Stimulated activated CD8-positive, alpha-beta memory T cell treated with anti-CD3 and anti-CD28 coated beads, Interleukin-4, amount 100 ng/mL, for 24 hours (primary cell): Measurements from ENCODE around the gene RAMP1.

ENCODE experiments used
- DNase-seq: peaks from one replicate; pipeline ENCODE4 v3.0.0-alpha.2; 2020; ENCODE audit warnings: low read depth

Gene RAMP1

DNA sequence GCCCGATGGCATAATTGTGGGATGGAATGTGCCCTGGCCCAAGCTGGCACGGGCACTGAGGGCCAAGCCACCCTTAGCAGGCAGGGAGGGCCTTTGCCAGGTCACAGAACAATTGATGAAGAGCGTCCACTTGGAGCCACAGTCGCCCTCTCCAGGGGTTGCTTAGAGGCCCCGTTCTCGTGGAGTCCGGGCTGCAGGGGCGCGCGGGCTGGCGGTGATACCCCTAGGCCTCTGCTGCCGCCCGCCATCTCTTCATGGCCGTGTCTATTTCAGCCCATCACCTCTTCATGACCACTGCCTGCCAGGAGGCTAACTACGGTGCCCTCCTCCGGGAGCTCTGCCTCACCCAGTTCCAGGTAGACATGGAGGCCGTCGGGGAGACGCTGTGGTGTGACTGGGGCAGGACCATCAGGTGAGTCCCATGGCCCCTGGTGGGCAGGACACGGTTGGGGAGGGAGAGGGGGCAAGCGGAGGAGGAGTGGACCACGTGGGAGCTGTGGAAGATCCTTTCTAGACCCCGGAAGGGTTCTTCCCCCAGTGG is 17.6 kb downstream of the RAMP1 start:
- no peak for DNase-seq

- DNase-seq = no peak
These were observed 18.3 kb downstream of the RAMP1 start for GRCh38 chr2:237877576-237878307.

GRCh38 chr2:237878321-237879057 is 19.1 kb downstream of the RAMP1 start:
- DNase-seq = no peak

- DNase-seq = no peak
These were observed 19.6 kb downstream of the RAMP1 start for GRCh38 chr2:237879058-237879430.

- DNase-seq = no peak
These were observed 20.7 kb downstream of the RAMP1 start for GRCh38 chr2:237879991-237880560.

DNA sequence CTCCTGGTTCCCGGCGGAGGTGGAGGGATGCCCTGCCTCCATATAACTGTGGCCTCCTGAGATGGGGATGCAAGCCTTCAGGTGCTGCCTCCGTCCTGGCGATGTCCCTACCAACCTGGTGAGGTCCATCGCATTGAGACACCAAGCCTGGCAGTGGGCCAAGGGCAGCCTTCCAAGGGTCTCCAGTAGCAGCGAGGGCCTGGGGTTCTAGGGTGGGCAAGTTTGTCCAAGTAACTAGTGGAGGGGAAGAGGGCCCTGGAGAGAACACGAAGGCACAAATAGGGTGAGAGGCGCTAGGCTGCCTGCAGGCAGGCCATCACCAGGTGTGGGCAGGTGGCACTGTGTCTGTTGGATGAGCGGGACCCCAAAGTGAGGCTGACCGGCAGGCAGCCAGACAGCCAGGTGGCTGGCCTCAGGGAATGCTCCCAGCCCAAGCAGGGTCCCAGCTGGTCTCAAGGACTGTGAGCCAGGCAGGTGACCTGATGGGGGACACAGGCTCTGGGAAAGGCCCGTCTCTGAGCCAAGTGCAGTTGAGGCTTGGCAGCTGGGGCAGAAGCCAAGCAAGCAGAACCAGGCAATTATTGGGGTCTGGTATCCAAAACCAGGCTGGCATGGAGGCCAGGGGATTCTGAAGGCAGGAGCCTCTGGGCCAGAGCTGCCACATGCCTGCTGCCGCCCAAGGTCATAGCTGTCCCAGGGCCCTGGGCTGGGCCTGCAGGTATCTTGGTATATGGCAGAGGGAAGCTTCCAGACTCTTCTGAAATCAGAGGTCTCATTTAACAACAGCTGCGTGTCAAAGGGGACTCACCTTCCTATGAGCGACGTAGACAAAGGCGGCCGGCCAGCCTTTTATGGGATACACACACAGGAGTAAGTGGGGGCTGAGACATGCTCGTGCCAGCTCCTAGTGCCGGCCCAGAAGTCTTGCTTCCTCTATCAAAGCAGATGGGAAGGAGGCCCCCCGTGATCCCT is 23.4 kb downstream of the RAMP1 start:
- no peak for DNase-seq

GRCh38 chr2:237883951-237884446 is 24.6 kb downstream of the RAMP1 start:
- DNase-seq = no peak

GRCh38 chr2:237884681-237885080 is 25.3 kb downstream of the RAMP1 start:
- no peak for DNase-seq

DNA sequence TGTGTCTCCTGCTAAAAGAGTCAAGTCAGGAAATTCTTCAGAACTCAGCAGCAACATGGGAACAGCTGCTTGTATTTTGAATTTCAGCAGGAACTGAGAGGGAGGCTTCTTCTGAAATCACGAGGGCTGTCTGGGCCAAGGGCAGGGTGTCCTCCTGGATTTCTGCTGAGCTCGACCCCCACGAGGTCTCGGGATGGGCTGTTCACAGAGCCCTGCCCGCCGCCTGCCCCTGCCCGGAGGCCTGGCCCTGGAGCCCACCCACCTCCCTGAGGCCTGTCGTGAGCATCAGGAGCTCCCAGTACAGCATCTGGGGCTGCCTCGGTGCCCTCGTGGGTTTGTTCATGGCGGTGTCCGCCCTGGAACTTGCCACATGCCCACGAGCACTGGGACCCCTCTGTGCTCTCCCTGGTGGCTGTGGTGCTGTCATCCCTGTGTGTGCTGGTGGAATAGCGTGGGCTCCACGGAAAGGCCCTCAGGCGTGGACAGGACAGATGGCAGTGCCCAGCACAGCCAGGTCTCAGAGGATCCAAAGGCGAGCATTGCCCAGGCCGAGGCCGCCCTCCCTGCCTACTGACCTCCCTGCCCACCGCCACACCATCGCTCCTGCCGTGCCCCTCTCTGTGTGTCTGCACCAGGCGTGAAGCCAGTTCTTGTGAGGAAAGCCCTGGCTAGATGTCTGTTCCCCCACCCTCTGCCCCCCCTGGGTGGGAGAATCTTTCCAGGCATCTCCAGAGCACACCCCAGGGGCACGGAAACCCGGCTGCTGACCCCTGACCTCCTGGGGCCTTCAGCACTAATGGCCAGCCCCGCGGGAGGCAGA is 25.9 kb downstream of the RAMP1 start:
- no peak for DNase-seq

DNA sequence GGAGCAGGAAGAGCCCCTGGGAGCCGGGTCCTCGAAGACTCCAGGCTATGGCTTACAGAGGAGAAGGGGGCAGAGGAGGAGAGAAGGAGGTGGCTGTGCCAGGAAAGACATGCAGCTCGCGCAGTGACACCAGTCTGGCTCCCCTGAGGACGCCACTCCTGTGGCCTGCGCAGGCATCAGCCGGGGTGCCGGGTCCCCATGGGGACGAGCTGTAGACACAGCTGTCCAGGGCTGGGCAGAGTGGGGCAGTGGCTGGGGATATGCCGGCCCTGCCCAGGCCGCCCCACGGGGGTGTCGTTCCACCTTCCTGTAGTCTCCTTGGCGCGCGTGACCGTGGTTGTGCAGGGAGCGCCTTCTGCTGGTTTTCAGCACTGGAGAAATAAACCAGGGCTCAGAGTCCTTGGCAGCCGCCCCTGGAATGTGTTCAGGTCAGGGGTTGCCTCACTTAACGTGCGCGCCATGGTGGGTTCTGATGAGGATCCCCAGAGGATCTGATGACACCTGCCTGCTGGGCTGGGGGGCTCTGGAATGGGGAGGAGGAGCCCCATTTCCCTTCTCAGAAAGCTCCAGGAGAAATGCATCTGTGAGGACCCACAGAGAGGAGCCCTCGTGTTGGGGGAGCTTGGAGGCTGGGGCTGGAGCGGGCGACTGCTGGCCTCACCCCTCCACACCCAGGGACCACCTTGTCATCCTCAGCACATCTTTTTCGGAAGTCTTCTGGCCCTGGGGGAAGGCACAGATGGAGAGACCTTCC is 26.7 kb downstream of the RAMP1 start:
- DNase-seq = no peak

DNA sequence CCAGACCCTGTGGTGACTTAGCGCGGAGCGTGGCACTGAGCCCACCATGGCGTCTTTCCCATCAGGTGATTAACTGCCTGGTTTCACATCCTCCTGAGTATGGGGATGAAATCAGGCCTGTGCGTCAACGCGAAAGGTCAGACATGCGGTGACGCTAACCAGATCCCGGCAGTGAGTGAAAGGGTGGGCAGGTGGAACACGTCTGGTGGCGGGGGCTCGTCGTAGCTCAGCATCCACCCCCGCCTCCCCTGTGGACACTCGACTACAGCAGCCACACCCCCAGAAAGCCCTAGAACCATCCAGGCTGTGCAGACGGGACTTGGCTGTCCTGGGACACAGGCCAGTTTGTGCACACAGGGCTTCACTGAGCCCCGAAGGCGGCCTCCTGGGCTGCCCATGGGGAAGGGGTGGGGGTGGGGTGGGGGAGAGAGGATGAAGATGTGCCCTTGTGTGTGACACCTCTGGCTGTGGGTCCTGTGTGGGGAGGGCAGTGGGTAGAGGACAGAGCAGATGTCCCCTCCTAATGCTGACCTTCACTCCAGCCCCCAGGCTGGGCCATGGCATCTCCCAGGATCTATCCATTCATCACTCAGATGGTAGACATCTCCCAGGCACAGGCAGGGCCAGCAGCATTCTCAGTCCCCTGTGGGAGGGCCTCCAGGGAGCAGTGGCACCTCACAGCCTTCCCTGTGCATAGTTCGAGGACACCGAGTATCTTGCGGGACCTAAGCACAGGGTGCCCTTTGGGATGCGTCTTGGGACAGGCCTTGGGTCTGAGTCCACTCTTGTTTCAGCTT is 27.5 kb downstream of the RAMP1 start:
- DNase-seq = no peak

DNA sequence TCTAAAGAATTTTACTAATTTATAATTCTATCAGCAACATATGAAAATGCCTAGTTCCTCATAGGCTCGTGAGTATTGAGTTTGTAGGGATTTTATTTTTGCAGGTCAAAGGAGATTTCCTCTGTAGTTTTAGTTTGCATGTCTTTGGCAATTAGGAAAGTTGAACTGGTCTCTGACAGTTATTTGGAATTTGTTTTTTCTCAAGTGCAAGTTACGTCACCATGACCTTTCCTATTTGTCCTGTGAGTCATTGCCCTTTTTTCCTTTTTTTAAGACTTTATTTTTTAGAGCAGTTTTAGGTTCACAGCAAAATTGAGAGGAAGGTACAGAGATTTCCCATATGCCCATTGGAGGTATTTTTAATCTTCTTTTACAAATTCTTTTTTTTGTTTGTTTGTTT is 29.0 kb downstream of the RAMP1 start:
- DNase-seq = no peak

DNA sequence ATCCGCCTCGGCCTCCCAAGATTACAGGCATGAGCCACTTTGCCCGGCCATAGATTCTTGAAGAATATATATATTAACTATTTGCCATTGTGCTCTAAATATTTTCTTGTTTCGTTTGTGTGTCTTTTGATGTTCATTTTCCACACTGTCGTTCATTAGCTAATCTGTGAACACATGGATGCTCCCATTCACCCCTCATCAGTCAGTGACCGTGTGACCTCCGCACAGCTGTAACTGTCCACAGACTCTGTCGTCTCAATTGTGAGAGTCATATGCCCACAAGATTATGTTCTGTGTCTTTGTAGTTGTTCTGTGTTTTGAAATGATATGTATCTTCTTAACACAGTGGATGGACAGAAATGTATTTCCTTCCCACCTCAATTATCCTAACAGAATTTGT is 29.6 kb downstream of the RAMP1 start:
- no peak for DNase-seq

DNA sequence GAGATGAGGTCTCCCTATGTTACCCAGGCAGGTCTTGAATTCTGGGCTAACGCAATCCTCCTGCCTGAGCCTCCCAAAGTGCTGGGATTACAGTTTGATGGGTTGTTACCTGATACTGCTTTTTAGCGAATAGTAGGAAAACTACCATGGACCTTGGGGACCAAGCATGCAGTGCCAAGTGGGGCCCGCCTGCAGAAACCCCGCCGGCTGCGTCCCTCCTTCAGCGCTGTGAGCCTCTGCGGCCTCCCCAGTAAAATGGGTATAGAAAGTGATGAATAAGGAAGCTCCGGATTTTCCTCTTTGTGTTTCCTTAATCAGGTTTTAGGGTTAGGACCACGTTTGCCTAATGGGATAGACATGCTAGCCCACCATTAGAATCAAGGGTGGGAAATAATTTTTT is 30.4 kb downstream of the RAMP1 start:
- DNase-seq = no peak

DNA sequence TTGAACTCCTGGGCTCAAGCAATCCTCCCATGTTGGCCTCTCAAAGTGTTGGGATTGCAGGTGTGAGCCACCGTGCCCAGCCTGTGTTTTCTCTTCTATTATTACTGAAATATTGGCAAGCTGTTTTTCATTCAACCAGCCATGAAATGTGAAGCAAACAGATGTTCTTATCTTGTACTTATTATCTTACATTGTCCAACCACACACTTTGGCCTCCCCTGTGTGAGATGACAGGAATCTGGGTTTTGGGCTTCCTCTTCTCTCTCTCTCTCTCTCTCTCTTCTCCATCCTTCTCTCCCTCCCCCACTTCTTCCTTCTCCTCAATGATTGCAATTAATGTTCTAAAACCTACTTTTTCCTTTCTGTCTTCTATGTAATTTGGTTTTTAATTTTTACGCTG is 33.1 kb downstream of the RAMP1 start:
- no peak for DNase-seq

- DNase-seq = no peak
These were observed 33.7 kb downstream of the RAMP1 start for GRCh38 chr2:237892984-237893595.

GRCh38 chr2:237894396-237894979 is 35.1 kb downstream of the RAMP1 start:
- no peak for DNase-seq

DNA sequence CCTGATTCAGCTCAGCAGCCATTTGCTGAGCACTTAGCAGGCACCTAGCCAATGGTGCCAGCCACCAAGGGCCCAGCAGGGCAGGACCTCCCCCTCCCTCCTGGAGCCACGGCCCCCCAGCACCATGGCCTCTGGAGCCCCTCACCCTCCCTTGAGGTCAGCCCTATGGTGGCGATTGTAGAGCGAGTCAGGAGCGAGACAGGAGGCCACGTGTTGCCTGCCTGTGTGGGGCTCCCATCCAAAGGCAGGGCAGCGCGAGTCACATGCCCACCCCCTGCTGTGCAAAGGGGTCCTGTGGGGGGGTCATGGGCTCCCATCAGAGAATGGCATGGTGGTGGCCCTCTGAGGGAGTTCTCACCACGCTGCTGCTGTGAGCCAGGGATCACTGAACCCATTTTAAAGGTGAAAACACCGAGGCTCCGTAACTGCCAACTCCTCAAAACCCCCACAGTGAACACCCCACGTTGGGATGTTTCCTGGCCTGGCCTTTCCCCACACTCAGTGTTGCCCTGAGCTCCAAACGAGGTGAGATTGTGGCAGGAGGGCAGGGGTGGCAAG is 35.6 kb downstream of the RAMP1 start:
- no peak for DNase-seq
